KMS-11 (cell line): ENCODE data around the gene SCO2.

Experiments
- H2AFZ ChIP-seq: fragments of 200-600 bp; sonication (generic); 2 replicates; pipeline ENCODE4 v1.6.1; 2016; ENCODE audit warnings: antibody characterized with exemption, mixed run types, low read depth
- H3K27ac ChIP-seq: fragments of 200-600 bp; sonication (generic); 2 replicates; pipeline ENCODE4 v1.6.1; 2016; ENCODE audit warnings: mild to moderate bottlenecking, mixed run types
- H3K27me3 ChIP-seq: fragments of 200-600 bp; sonication (generic); 2 replicates; pipeline ENCODE4 v1.6.1; 2017; ENCODE audit warnings: mild to moderate bottlenecking, low read depth, mixed run types, moderate library complexity; ENCODE audit not compliant: insufficient read depth
- H3K36me3 ChIP-seq: fragments of 200-600 bp; sonication (generic); 2 replicates; pipeline ENCODE4 v1.6.1; 2017; ENCODE audit warnings: mild to moderate bottlenecking, mixed run types; ENCODE audit not compliant: insufficient read depth
- H3K4me1 ChIP-seq: fragments of 200-600 bp; sonication (generic); 2 replicates; pipeline ENCODE4 v1.6.1; 2016; ENCODE audit warnings: mild to moderate bottlenecking, low read depth, mixed run types; ENCODE audit not compliant: poor library complexity, severe bottlenecking
- H3K4me2 ChIP-seq: fragments of 200-600 bp; sonication (generic); 2 replicates; pipeline ENCODE4 v1.7.0; 2016; ENCODE audit warnings: mild to moderate bottlenecking, mixed run types
- H3K4me3 ChIP-seq: fragments of 200-600 bp; sonication (generic); IDR thresholded peaks from 2 replicates; pipeline ENCODE4 v1.6.1; 2017; ENCODE audit warnings: low read depth, low read length, mixed read lengths; ENCODE audit not compliant: insufficient read depth
- H3K79me2 ChIP-seq: fragments of 200-600 bp; sonication (generic); 2 replicates; pipeline ENCODE4 v1.6.1; 2016; ENCODE audit warnings: low read depth, mixed run types; ENCODE audit not compliant: insufficient read depth
- H3K9ac ChIP-seq: fragments of 200-600 bp; sonication (generic); 2 replicates; pipeline ENCODE4 v1.6.1; 2016; ENCODE audit warnings: mild to moderate bottlenecking, mixed run types
- H4K20me1 ChIP-seq: fragments of 200-600 bp; sonication (generic); 2 replicates; pipeline ENCODE4 v1.6.1; 2016; ENCODE audit warnings: mild to moderate bottlenecking, mixed run types; ENCODE audit not compliant: insufficient read depth
- TF ChIP-seq, protein P1 (sequence below): fragments of 200-600 bp; sonication (generic); conservative IDR thresholded peaks from 2 replicates; pipeline ENCODE4 v1.6.1; 2017; ENCODE audit warnings: low read depth, mild to moderate bottlenecking, antibody characterized with exemption, low read length, moderate library complexity, mixed read lengths

Gene SCO2

DNA sequence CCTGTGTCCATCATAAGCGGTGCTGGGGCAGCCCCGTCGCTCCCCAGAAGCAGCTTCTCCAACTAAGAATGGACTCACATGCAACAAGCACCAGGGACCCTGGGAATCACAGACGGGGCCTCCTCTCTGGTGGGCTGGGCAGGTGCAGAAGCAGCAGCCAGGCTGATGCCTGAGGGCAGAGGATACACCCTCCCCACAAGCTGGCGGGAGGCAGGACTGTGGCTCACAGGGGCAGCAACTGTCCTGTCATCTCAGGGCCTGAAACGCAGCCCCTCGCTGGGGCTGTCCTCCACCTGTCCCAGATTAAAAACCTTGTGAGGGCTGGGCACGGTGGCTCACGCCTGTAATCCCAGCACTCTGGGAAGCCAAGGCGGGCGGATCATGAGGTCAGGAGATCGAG is 47.5 kb downstream of the SCO2 start:
- Histone ChIP-seq H3K4me3 (no peak overlapping the region), H3K27me3 (no peaks in the 10 kb centered on the region), H3K27ac (no peak overlapping the region), H4K20me1 (no peaks in the 10 kb centered on the region), H2AFZ (no peak overlapping the region), H3K4me1 (peaks cover 7% of the 10 kb centered on the region), H3K9ac (no peak overlapping the region), H3K36me3 (no peaks in the 10 kb centered on the region), H3K4me2 (no peak overlapping the region), H3K79me2 (peaks cover 14% of the 10 kb centered on the region)
- TF ChIP-seq, protein P1, sequence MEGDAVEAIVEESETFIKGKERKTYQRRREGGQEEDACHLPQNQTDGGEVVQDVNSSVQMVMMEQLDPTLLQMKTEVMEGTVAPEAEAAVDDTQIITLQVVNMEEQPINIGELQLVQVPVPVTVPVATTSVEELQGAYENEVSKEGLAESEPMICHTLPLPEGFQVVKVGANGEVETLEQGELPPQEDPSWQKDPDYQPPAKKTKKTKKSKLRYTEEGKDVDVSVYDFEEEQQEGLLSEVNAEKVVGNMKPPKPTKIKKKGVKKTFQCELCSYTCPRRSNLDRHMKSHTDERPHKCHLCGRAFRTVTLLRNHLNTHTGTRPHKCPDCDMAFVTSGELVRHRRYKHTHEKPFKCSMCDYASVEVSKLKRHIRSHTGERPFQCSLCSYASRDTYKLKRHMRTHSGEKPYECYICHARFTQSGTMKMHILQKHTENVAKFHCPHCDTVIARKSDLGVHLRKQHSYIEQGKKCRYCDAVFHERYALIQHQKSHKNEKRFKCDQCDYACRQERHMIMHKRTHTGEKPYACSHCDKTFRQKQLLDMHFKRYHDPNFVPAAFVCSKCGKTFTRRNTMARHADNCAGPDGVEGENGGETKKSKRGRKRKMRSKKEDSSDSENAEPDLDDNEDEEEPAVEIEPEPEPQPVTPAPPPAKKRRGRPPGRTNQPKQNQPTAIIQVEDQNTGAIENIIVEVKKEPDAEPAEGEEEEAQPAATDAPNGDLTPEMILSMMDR, result no peak

DNA sequence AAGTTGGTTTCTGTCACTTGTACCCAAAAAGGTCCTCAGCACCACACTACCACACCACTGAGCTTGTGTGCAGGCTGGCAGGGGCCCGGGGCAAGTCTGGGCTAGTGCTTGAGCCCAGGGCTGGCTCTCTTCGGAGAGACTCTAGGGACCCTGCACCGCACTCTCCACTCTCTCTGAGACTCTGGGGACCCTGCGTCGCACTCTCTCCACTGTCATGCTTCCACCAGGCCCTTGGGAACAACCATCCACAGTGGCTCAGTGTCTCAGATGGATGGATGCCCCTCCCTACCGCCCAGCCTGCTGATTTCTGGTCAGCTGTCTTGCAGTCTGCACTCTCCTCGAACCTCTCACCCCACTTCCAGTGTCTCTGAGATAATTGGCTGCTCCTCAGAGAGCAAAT is 48.5 kb downstream of the SCO2 start:
- no peak overlapping the region for H3K9ac ChIP-seq
- no peaks in the 10 kb centered on the region for H4K20me1 ChIP-seq
- H3K36me3 ChIP-seq, result no peaks in the 10 kb centered on the region
- TF ChIP-seq, protein P1, result no peak
- no peak overlapping the region for H3K4me2 ChIP-seq
- no peak overlapping the region for H2AFZ ChIP-seq
- H3K27ac ChIP-seq, result no peak overlapping the region
- no peak overlapping the region for H3K4me3 ChIP-seq
- H3K4me1 ChIP-seq, result peaks cover 17% of the 10 kb centered on the region
- H3K27me3 ChIP-seq, result no peaks in the 10 kb centered on the region
- peaks cover 25% of the 10 kb centered on the region for H3K79me2 ChIP-seq

DNA sequence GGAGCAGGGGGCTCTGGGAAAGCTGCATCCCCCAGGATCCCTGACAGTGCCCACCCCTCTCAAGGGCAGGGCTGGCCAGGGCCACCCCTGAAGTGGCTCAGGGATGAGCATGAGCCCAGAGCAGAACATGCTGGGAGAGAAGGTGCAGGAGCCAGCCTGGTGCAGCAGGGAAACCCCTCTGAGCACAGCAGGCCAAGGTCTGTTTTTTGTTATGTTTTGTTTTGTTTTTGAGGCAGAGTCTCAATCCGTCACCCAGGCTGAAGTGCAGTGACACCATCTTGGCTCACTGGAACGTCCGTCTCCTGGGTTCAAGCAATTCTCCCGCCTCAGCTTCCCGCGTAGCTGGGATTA is 49.8 kb downstream of the SCO2 start:
- H3K9ac ChIP-seq, result no peak overlapping the region
- no peaks in the 10 kb centered on the region for H3K36me3 ChIP-seq
- peak overlapping the region; percentile 72; the same call in 1 of the 2 replicates for H3K4me2 ChIP-seq
- no peaks in the 10 kb centered on the region for H3K27me3 ChIP-seq
- TF ChIP-seq, protein P1, result no peak
- no peak overlapping the region for H3K4me3 ChIP-seq
- no peaks in the 10 kb centered on the region for H4K20me1 ChIP-seq
- peaks cover 37% of the 10 kb centered on the region for H3K79me2 ChIP-seq
- peaks cover 30% of the 10 kb centered on the region for H3K4me1 ChIP-seq
- H3K27ac ChIP-seq, result no peak overlapping the region
- no peak overlapping the region for H2AFZ ChIP-seq

DNA sequence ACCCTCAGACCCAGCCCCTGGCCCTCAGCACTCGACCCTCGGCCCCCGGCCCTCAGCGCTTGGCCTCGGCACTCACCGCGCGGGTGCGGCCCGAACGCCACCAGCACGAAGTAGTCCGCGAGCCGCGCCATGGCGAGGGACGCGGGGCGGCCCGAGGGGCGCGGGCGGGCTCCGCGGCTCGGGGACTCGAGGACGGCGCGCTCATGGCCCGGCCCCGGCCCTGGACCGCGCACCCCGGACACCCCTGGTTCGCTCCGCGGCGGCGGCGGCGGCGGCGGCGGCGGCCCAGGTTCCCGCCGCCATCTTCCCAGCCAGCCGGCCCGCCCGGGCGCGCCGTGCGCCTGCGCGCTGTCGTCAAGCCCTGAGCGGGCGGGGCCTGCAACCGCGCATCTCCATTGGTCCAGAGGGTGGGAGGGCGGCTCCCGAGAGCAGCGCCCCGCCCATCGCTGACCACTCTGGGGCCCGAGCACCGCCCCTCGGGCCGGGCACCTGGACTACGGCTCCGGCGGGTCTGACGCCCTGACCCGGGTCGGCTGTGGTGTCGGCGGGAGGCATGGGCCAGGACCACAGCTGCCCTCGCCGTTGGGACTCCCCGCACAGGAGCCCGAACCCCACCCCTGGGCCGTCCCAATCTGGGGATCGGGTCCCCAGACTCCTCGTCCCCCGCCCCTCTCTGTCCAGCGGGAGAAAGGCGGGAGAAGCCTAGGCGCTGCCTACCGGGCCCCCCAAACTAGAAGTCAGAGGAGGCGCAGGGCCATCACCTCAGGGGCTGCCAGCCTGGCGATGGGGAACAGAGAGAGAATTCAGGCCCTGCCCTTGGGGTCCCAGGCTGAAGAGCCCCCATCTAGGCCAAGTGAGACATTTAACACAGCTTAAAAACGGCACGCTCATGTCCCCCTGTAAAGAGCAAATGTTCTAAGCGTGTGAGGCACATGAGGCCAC is 50.4 kb downstream of the SCO2 start, which contains the start of gene SBF1:
SBF1 (minus strand) TSS at position 326 of the 942 bp plus-strand sequence; CDS start at position 131, 195 bp downstream.
- peak within 1 kb of the TSS; percentile 33; the same call in 1 of the 2 replicates for H3K27ac ChIP-seq
- H3K4me1 ChIP-seq, result peaks cover 35% of the 10 kb centered on the region
- peaks cover 37% of the 10 kb centered on the region for H3K79me2 ChIP-seq
- H3K4me2 ChIP-seq, result peak within 1 kb of the TSS; percentile 96
- H4K20me1 ChIP-seq, result no peaks in the 10 kb centered on the region
- H2AFZ ChIP-seq, result peak within 1 kb of the TSS; percentile 48; the same call in 1 of the 2 replicates
- TF ChIP-seq, protein P1, result no peak
- no peak within 1 kb of the TSS for H3K4me3 ChIP-seq
- peak within 1 kb of the TSS; percentile 53; the same call in 1 of the 2 replicates for H3K9ac ChIP-seq
- no peaks in the 10 kb centered on the region for H3K27me3 ChIP-seq
- H3K36me3 ChIP-seq, result no peaks in the 10 kb centered on the region
